Right renal cortex interstitium (tissue), 3 donors: Measurements from ENCODE around the gene ZBTB42. TPM values are rescaled to one million over a fixed set of nuclear protein-coding genes. Genes with fewer than 3 reads are reported as not detected.

Experiments
- DNase-seq, 3 donors: peaks; one replicate each; pipeline ENCODE4 v3.0.0-alpha.2; 2013; ENCODE audit warnings: low read depth in 3 of 3, low spot score in 2 of 3
- polyA plus RNA-seq, 3 donors: library from polyadenylated mRNA; unstranded; fragments of 120-200 nt; gene quantifications; one replicate each; pipeline ENCODE4 v1.2.1, GENCODE V29; 2013; ENCODE audit not compliant: insufficient read length in 3 of 3

Gene ZBTB42
- polyA plus RNA-seq, 3 donors: 3.8 to 4.4 (median 3.8) TPM

- no peak for DNase-seq
These were observed 7.8 kb upstream of the ZBTB42 start for GRCh38 chr14:104792945-104793702.

- DNase-seq: no peak
These were observed 7.3 kb upstream of the ZBTB42 start for GRCh38 chr14:104793703-104793959.

- DNase-seq: no peak
These were observed 6.8 kb upstream of the ZBTB42 start for GRCh38 chr14:104794099-104794498.

- no peak for DNase-seq
These were observed 6.3 kb upstream of the ZBTB42 start for GRCh38 chr14:104794631-104794992.

- DNase-seq: no peak
These were observed 5.7 kb upstream of the ZBTB42 start, which contains the start of gene AKT1 for GRCh38 chr14:104794993-104795780. Gene AKT1, minus strand, starts transcription at chr14:104795748. Its CDS starts 3,105 bp downstream, at chr14:104792643.

- DNase-seq: no peak
These were observed 4.9 kb upstream of the ZBTB42 start for GRCh38 chr14:104795781-104796686.

- no peak for DNase-seq
These were observed 4.2 kb upstream of the ZBTB42 start for GRCh38 chr14:104796687-104797081.

GRCh38 chr14:104797115-104798044 lies 3.5 kb upstream of the ZBTB42 start:
- no peak for DNase-seq

GRCh38 chr14:104798300-104799243 lies 2.3 kb upstream of the ZBTB42 start:
- no peak for DNase-seq

- no peak for DNase-seq
These were observed 1.5 kb upstream of the ZBTB42 start for GRCh38 chr14:104799244-104800014.

GRCh38 chr14:104800015-104800770 lies 708 bp upstream of the ZBTB42 start:
- DNase-seq: no peak

GRCh38 chr14:104801520-104802393 lies 856 bp downstream of the ZBTB42 start:
- DNase-seq: no peak

- no peak for DNase-seq
These were observed 1.7 kb downstream of the ZBTB42 start for GRCh38 chr14:104802394-104803184.

- no peak for DNase-seq
These were observed 2.5 kb downstream of the ZBTB42 start for GRCh38 chr14:104803280-104803911.

- DNase-seq: no peak
These were observed 3.1 kb downstream of the ZBTB42 start for GRCh38 chr14:104803912-104804410.
